DND-41 (cell line): ENCODE results near the gene IFNL2.

Experiments used
- ATAC-seq: fragments of 200-7000 bp; cut with Tn5 transposase; 3 replicates; pipeline ENCODE4 v1.9.1; 2021; ENCODE audit warnings: low read depth; ENCODE audit not compliant: insufficient read depth
- DNase-seq: peaks from one replicate; pipeline ENCODE4 v3.0.0-alpha.2; 2020
- H2AFZ ChIP-seq: 2 replicates; pipeline ENCODE4 v1.6.0; 2012; ENCODE audit warnings: low read depth, low read length
- H3K27ac ChIP-seq: 2 replicates; pipeline ENCODE4 v1.5.1; 2012; ENCODE audit warnings: low read length, inconsistent platforms
- H3K27me3 ChIP-seq: fragments of 200-600 bp; sonication (generic); 2 replicates; pipeline ENCODE4 v1.6.0; 2012; ENCODE audit warnings: low read length, mild to moderate bottlenecking, inconsistent platforms; ENCODE audit not compliant: insufficient read depth, poor library complexity
- H3K36me3 ChIP-seq: 2 replicates; pipeline ENCODE4 v1.5.1; 2012; ENCODE audit warnings: low read length, inconsistent platforms; ENCODE audit not compliant: insufficient read depth
- H3K4me1 ChIP-seq: 2 replicates; pipeline ENCODE4 v1.5.1; 2012; ENCODE audit warnings: mild to moderate bottlenecking, low read length; ENCODE audit not compliant: insufficient read depth
- H3K4me2 ChIP-seq: 2 replicates; pipeline ENCODE4 v1.6.0; 2012; ENCODE audit warnings: mild to moderate bottlenecking, moderate library complexity, low read length, inconsistent platforms; ENCODE audit not compliant: insufficient read depth
- H3K4me3 ChIP-seq, 2 experiments: fragments of 200-600 bp in 1 of 2; shearing (Covaris generic) in 1 of 2; 2 replicates each; pipeline ENCODE4 v1.5.1; 2012 to 2016; ENCODE audit warnings: inconsistent platforms in 2 of 2, low read length in 2 of 2, mild to moderate bottlenecking in 2 of 2, low read depth in 1 of 2, moderate library complexity in 1 of 2
- H3K79me2 ChIP-seq: 2 replicates; pipeline ENCODE4 v1.6.0; 2012; ENCODE audit warnings: low read length, inconsistent platforms; ENCODE audit not compliant: insufficient read depth
- H3K9ac ChIP-seq: 2 replicates; pipeline ENCODE4 v1.6.0; 2012; ENCODE audit warnings: low read depth, mild to moderate bottlenecking, inconsistent platforms, low read length, moderate library complexity
- H3K9me3 ChIP-seq: 2 replicates; pipeline ENCODE4 v1.5.1; 2012; ENCODE audit warnings: low read length, moderate library complexity, mild to moderate bottlenecking, inconsistent platforms; ENCODE audit not compliant: insufficient read depth, severe bottlenecking
- H4K20me1 ChIP-seq: 2 replicates; pipeline ENCODE4 v1.6.0; 2012; ENCODE audit warnings: low read length; ENCODE audit not compliant: insufficient read depth
- EZH2 ChIP-seq: IDR thresholded peaks from 3 replicates; pipeline ENCODE4 v1.6.1; 2012; ENCODE audit warnings: borderline replicate concordance, low read depth, mild to moderate bottlenecking, moderate library complexity, low read length, inconsistent platforms; ENCODE audit not compliant: severe bottlenecking
- TF ChIP-seq, protein P1 (sequence below): IDR thresholded peaks from 2 replicates; pipeline ENCODE4 v1.5.1; 2012; ENCODE audit warnings: borderline replicate concordance, low read length, moderate library complexity, mild to moderate bottlenecking; ENCODE audit not compliant: poor library complexity, severe bottlenecking; ENCODE audit errors: extremely low read depth

The IFNL2 gene

DNA sequence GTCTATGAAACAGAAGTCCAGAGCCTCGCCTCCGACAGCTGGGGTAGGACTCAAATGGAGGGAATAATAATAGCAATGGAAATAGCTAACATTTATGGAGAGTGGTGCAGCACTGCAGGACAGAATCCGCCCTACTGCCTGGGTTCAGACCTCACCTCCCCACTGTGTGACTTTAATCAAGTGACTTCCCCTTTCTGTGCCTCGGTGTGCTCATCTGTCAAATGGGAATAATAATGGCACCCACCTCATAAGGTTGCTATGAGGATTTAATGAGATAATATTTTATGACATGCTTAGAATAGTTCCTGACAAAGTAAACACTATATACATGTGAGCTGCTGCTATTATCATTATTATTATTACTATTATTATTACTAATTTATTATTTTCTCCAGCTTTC, 49.3 kb downstream of the IFNL2 start:
- ATAC-seq, result no peak
- Histone ChIP-seq H2AFZ (no peak overlapping the region), H3K79me2 (peaks cover 12% of the 10 kb centered on the region; the same call in 1 of the 2 replicates), H3K4me2 (no peak overlapping the region), H3K36me3 (peaks cover 36% of the 10 kb centered on the region), H3K27me3 (no peaks in the 10 kb centered on the region), H4K20me1 (no peaks in the 10 kb centered on the region; the same call in 1 of the 2 replicates), H3K4me1 (peaks cover 24% of the 10 kb centered on the region), H3K9me3 (no peaks in the 10 kb centered on the region), H3K9ac (no peak overlapping the region), H3K27ac (no peak overlapping the region), H3K4me3 (no peak overlapping the region)
- TF ChIP-seq, protein P1, sequence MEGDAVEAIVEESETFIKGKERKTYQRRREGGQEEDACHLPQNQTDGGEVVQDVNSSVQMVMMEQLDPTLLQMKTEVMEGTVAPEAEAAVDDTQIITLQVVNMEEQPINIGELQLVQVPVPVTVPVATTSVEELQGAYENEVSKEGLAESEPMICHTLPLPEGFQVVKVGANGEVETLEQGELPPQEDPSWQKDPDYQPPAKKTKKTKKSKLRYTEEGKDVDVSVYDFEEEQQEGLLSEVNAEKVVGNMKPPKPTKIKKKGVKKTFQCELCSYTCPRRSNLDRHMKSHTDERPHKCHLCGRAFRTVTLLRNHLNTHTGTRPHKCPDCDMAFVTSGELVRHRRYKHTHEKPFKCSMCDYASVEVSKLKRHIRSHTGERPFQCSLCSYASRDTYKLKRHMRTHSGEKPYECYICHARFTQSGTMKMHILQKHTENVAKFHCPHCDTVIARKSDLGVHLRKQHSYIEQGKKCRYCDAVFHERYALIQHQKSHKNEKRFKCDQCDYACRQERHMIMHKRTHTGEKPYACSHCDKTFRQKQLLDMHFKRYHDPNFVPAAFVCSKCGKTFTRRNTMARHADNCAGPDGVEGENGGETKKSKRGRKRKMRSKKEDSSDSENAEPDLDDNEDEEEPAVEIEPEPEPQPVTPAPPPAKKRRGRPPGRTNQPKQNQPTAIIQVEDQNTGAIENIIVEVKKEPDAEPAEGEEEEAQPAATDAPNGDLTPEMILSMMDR, result no peak
- no peak for TF ChIP-seq EZH2
- no peak for DNase-seq

DNA sequence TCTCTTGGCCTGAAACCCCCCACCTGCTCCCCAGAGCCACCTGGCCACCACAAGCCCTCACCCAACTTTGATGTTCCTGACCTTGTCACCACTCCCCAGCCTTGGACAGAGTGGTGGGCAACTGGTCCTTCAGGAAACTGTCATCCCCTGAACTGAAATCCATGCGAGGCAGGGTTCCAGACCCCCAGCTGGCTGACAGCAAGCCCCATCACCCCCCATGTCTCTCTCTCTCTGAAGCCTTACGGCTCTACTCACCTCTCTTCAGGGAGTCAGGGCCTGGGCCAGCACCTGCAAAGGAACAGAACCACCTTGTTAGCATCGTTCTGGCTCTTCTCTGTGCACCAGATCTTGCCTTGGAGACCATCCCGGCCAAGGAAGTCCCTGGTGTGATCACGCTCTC, 49.9 kb downstream of the IFNL2 start:
- Histone ChIP-seq H3K36me3 (peaks cover 31% of the 10 kb centered on the region), H3K9me3 (no peaks in the 10 kb centered on the region), H2AFZ (no peak overlapping the region), H4K20me1 (no peaks in the 10 kb centered on the region; the same call in 1 of the 2 replicates), H3K4me3 (no peak overlapping the region), H3K9ac (no peak overlapping the region), H3K27me3 (no peaks in the 10 kb centered on the region), H3K4me1 (peaks cover 24% of the 10 kb centered on the region), H3K79me2 (peaks cover 12% of the 10 kb centered on the region; the same call in 1 of the 2 replicates), H3K27ac (no peak overlapping the region), H3K4me2 (no peak overlapping the region)
- DNase-seq (no peak), ATAC-seq (no peak)
- no peak for TF ChIP-seq EZH2
- TF ChIP-seq, protein P1, result no peak

DNA sequence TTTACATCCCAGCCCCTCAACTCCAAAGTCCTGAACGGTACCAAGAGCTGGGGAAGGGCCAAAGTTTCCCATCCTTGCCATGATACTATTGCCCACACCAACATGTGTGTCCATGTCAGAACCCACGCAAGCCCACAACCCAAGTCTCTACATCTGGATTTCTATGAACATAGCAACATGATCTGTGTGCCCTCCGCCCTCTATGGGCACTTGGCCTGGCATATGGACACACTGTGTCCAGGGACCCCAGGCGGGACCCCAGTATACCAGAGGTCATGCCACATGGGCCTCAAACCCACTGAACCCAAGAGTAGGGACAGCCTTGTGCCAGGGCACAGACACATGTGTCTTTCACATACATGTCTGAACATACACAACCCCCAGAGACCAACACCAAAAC, 50.5 kb downstream of the IFNL2 start:
- peaks cover 24% of the 10 kb centered on the region for H3K4me1 ChIP-seq
- DNase-seq (no peak), ATAC-seq (no peak)
- H3K27ac ChIP-seq, result no peak overlapping the region
- no peak overlapping the region for H2AFZ ChIP-seq
- no peak for TF ChIP-seq EZH2
- TF ChIP-seq, protein P1, result no peak
- H3K36me3 ChIP-seq, result peaks cover 25% of the 10 kb centered on the region
- H3K79me2 ChIP-seq, result peaks cover 12% of the 10 kb centered on the region; the same call in 1 of the 2 replicates
- no peak overlapping the region for H3K9ac ChIP-seq
- H3K4me2 ChIP-seq, result peak overlapping the region; percentile 98; the same call in 1 of the 2 replicates
- H3K4me3 ChIP-seq, result no peak overlapping the region
- no peaks in the 10 kb centered on the region; the same call in 1 of the 2 replicates for H4K20me1 ChIP-seq
- no peaks in the 10 kb centered on the region for H3K27me3 ChIP-seq
- no peaks in the 10 kb centered on the region for H3K9me3 ChIP-seq
